NCI-H2227 (cell line): Measurements from ENCODE around the gene ERC1.
A peak's percentile ranks its signal among the peaks of the same experiment; 100 is the strongest.
"Not testable (repeated sequence)": the region's sequence is repeated elsewhere in the genome, so short reads cannot be mapped to it uniquely, and the experiment has no call there.

Experiments used
- DNase-seq: peaks from one replicate; lab custom pipeline; 2025; ENCODE audit not compliant: unreplicated experiment; lab: John Stamatoyannopoulos, UW

ERC1 gene

GRCh38 chr12:1311145-1311544, 320.1 kb downstream of the ERC1 start:
- no peak for DNase-seq

GRCh38 chr12:1313906-1314305, 322.9 kb downstream of the ERC1 start:
- DNase-seq = no peak

- DNase-seq = no peak
Observed at GRCh38 chr12:1314523-1314922, 323.5 kb downstream of the ERC1 start.

- not testable (repeated sequence) for DNase-seq
Observed at GRCh38 chr12:1316991-1317390, 326.0 kb downstream of the ERC1 start.

- peak; percentile 4 for DNase-seq
Observed at GRCh38 chr12:1318327-1319031, 327.5 kb downstream of the ERC1 start.

GRCh38 chr12:1319212-1319611, 328.2 kb downstream of the ERC1 start:
- DNase-seq = no peak

GRCh38 chr12:1320021-1320420, 329.0 kb downstream of the ERC1 start:
- no peak for DNase-seq

- DNase-seq = no peak
Observed at GRCh38 chr12:1322821-1323220, 331.8 kb downstream of the ERC1 start.

- no peak for DNase-seq
Observed at GRCh38 chr12:1324099-1324498, 333.1 kb downstream of the ERC1 start.

GRCh38 chr12:1324910-1325309, 333.9 kb downstream of the ERC1 start:
- DNase-seq = no peak

- no peak for DNase-seq
Observed at GRCh38 chr12:1325666-1326065, 334.6 kb downstream of the ERC1 start.

- no peak for DNase-seq
Observed at GRCh38 chr12:1326258-1326657, 335.2 kb downstream of the ERC1 start.

- no peak for DNase-seq
Observed at GRCh38 chr12:1328391-1328790, 337.4 kb downstream of the ERC1 start.

GRCh38 chr12:1329784-1330476, 338.9 kb downstream of the ERC1 start:
- DNase-seq = no peak

- no peak for DNase-seq
Observed at GRCh38 chr12:1330477-1330827, 339.4 kb downstream of the ERC1 start.

GRCh38 chr12:1332327-1332726, 341.3 kb downstream of the ERC1 start:
- no peak for DNase-seq

GRCh38 chr12:1338483-1339177, 347.6 kb downstream of the ERC1 start:
- DNase-seq = no peak

- not testable (repeated sequence) for DNase-seq
Observed at GRCh38 chr12:1339178-1339541, 348.1 kb downstream of the ERC1 start.

- DNase-seq = no peak
Observed at GRCh38 chr12:1339618-1340319, 348.7 kb downstream of the ERC1 start.

- not testable (repeated sequence) for DNase-seq
Observed at GRCh38 chr12:1341270-1341669, 350.2 kb downstream of the ERC1 start.

- DNase-seq = no peak
Observed at GRCh38 chr12:1343422-1343821, 352.4 kb downstream of the ERC1 start.

GRCh38 chr12:1344245-1344644, 353.2 kb downstream of the ERC1 start:
- DNase-seq = no peak
